Right lobe of liver (tissue), 6 donors: Measurements from ENCODE around the gene SERPINA4. TPM values are rescaled to one million over a fixed set of nuclear protein-coding genes. Genes with fewer than 3 reads are reported as not detected.

ENCODE experiments used
- ATAC-seq, 4 donors: fragments of 200-7000 bp; cut with Tn5 transposase; one replicate each; pipeline ENCODE4 v1.9.1; 2020; ENCODE audit warnings: mild to moderate bottlenecking in 4 of 4, moderate library complexity in 4 of 4
- DNase-seq, 3 donors: peaks; one replicate each; pipeline ENCODE4 v3.0.0-alpha.2; 2020
- H3K27ac ChIP-seq, 3 donors: fragments of 200-600 bp; one replicate each; pipeline ENCODE4 v1.8.0; 2022
- H3K27me3 ChIP-seq, 2 donors: fragments of 200-600 bp; one replicate each; pipeline ENCODE4 v1.8.0; 2022
- H3K36me3 ChIP-seq, 4 donors: fragments of 200-600 bp; sonication (generic) in 1 of 4; one replicate each; pipeline versions ENCODE4 v1.5.1 to v1.8.0; 2017 to 2022; ENCODE audit warnings: control low read depth in 1 of 4
- H3K4me1 ChIP-seq, 4 donors: fragments of 200-600 bp; sonication (generic) in 1 of 4; one replicate each; pipeline versions ENCODE4 v1.5.1 to v1.8.0; 2017 to 2022; ENCODE audit warnings: control low read depth in 1 of 4
- H3K4me3 ChIP-seq, 3 donors: fragments of 200-600 bp; one replicate each; pipeline ENCODE4 v1.8.0; 2022
- H3K9me3 ChIP-seq, 4 donors: fragments of 200-600 bp; sonication (generic) in 1 of 4; one replicate each; pipeline versions ENCODE4 v1.5.1 to v1.8.0; 2017 to 2022; ENCODE audit warnings: control low read depth in 1 of 4
- POLR2A ChIP-seq: fragments of 450-650 bp; IDR thresholded peaks from one replicate; pipeline ENCODE4 v1.6.1; 2017; ENCODE audit warnings: antibody characterized with exemption, mild to moderate bottlenecking
- WGBS: methylation state at CpG from one replicate; pipeline ENCODE4 v1.1.6; 2018; ENCODE audit warnings: low coverage, low lambda C conversion rate; ENCODE audit not compliant: insufficient coverage; ENCODE audit errors: missing lambda C conversion rate; 5-methylcytosine and 5-hydroxymethylcytosine counted together
- intact Hi-C, 2 donors: fragments of 100-400 bp; cut with DNase I; formaldehyde crosslinking; loops; one replicate each; pipeline versions ENCODE4 v1.11.2 to v1.14.1; 2022
- long read RNA-seq: library from polyadenylated mRNA; unstranded; transcript quantifications from one replicate; pipeline ENCODE4 v2.0.0, GENCODE V29; 2019
- total RNA-seq, 6 experiments: library from RNA; depleted of rRNA in 2 of 6; stranded (reverse); fragments of >200 nt in 2 of 6; fragmentation: NEBNext Ultra II Directional in 3 of 6; extraction: Animal tissue kit (Norgen Biotek cat#: 25700) in 3 of 6; gene quantifications; one replicate each; pipeline versions ENCODE4 v1.1.0 to v1.2.4, GENCODE V29; 2016 to 2023
- TF ChIP-seq, protein P1 (sequence below), 4 donors: fragments of 200-600 bp in 3 of 4; fragments of 450-650 bp in 1 of 4; IDR thresholded peaks; one replicate each; pipeline versions ENCODE4 v1.5.1 to v1.8.0; 2016 to 2022; ENCODE audit warnings: antibody characterized with exemption in 4 of 4, mild to moderate bottlenecking in 2 of 4
- donor health status: DM: no; HTN: yes; CAD: no.
- donor health status: DM: no; HTN: no; CAD: no.
- donor health status: DM: no; HTN: no; CAD: no.
- donor health status: DM: no; HTN: yes; CAD: no.
- donor health status: DM: no; HTN: yes; CAD: no.

SERPINA4 gene, protein sequence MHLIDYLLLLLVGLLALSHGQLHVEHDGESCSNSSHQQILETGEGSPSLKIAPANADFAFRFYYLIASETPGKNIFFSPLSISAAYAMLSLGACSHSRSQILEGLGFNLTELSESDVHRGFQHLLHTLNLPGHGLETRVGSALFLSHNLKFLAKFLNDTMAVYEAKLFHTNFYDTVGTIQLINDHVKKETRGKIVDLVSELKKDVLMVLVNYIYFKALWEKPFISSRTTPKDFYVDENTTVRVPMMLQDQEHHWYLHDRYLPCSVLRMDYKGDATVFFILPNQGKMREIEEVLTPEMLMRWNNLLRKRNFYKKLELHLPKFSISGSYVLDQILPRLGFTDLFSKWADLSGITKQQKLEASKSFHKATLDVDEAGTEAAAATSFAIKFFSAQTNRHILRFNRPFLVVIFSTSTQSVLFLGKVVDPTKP
- 100 to 1,000 TPM in 4 of 6 experiments, 10 to 100 TPM in 2; 41.2 to 204 (median 145) TPM for total RNA-seq
- long read RNA-seq, transcript SERPINA4-203 (5 exons, 2,012 nt), result major isoform, 53 of 75 reads
- long read RNA-seq, partial matches to known transcripts, result 15 of 75 reads
- long read RNA-seq, other reads (novel, unspliced or antisense), result 4 of 75 reads

DNA sequence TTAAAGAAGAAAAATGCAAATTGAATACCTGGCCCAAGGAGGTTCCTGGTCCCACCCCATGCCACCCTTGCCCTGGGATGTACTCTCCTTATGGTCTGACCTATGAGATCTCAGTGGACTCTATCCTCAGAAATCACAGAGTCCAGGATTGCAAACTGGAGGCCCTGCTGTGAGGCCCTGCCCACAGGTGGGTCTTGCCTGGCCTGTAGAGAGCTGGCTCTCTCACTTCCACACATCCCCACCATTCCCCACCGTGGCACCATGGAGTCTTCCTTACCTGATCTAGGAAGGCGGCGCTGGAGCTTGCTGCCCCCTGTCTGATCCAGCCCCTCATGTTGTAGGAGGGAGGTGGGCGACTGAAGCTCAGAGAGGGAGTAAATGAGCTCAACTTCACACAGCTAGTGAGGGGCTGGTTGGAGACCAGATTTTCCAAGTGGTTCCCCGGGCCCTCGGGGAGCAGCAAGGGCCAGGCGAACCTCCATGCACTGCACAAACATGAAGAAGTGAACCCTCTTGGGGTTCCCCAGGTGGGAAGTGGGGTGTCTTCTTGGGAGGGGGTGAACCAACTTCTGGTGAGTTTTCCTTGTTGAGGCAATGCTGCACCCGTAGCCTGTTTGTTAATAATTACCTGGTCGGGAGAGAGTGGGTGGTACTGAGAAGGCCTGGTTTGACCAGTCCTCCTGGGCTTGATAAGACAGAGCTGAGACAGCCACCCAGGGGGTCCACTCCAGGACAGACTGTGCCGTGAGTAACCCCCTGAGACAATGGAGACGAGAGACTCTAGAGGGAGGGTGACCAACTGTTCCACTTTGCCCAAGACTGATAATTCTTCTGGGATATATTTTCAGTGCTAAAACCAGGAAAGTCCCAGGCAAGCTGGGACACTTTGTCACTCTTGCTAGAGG, at the start of gene SERPINA4:
Gene SERPINA4, plus strand, starts transcription at position 692 of the 905 bp plus-strand sequence. CDS start 2,041 bp downstream, outside the sequence.
- TF ChIP-seq POLR2A, result peak; percentile 17
- TF ChIP-seq, protein P1, sequence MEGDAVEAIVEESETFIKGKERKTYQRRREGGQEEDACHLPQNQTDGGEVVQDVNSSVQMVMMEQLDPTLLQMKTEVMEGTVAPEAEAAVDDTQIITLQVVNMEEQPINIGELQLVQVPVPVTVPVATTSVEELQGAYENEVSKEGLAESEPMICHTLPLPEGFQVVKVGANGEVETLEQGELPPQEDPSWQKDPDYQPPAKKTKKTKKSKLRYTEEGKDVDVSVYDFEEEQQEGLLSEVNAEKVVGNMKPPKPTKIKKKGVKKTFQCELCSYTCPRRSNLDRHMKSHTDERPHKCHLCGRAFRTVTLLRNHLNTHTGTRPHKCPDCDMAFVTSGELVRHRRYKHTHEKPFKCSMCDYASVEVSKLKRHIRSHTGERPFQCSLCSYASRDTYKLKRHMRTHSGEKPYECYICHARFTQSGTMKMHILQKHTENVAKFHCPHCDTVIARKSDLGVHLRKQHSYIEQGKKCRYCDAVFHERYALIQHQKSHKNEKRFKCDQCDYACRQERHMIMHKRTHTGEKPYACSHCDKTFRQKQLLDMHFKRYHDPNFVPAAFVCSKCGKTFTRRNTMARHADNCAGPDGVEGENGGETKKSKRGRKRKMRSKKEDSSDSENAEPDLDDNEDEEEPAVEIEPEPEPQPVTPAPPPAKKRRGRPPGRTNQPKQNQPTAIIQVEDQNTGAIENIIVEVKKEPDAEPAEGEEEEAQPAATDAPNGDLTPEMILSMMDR (IDR thresholded peaks at IDR 0.05), result no peak
- 23% methylated on average over 2 of the region's 11 CpGs for WGBS
- ATAC-seq (peak; percentile 68 to 77 (median 70)), DNase-seq (peak in 1 of 3 donors; percentile 78)
- H3K36me3 ChIP-seq, result peaks cover 0 to 3% (median 0%) of the 10 kb centered on the region in 4 donors
- peak within 1 kb of the TSS; percentile 22 to 62 (median 58) for H3K4me3 ChIP-seq
- H3K4me1 ChIP-seq, result peaks cover 0 to 59% (median 16%) of the 10 kb centered on the region in 4 donors
- H3K27ac ChIP-seq, result peak within 1 kb of the TSS; percentile 63 to 81 (median 74)
- intact Hi-C loops, result no loop called here
- H3K9me3 ChIP-seq, result no peaks in the 10 kb centered on the region
- H3K27me3 ChIP-seq, result no peaks in the 10 kb centered on the region

- DNase-seq, result no peak
- no peak for ATAC-seq
- intact Hi-C loops, result no loop called here
- TF ChIP-seq POLR2A, result no peak
- TF ChIP-seq, protein P1 (IDR thresholded peaks at IDR 0.05), result no peak
- Histone ChIP-seq H3K4me3 (no peak overlapping the region), H3K4me1 (no peaks in the 10 kb centered on the region), H3K27ac (no peak overlapping the region), H3K9me3 (no peaks in the 10 kb centered on the region), H3K36me3 (no peaks in the 10 kb centered on the region), H3K27me3 (no peaks in the 10 kb centered on the region)
- no CpG with 5 or more reads among the region's 7 CpGs for WGBS
Observed at GRCh38 chr14:94514351-94514750, 46.9 kb upstream of the SERPINA4 start.

GRCh38 chr14:94515426-94515825, 45.8 kb upstream of the SERPINA4 start:
- Histone ChIP-seq H3K4me1 (no peaks in the 10 kb centered on the region), H3K9me3 (no peaks in the 10 kb centered on the region), H3K36me3 (no peaks in the 10 kb centered on the region), H3K27me3 (no peaks in the 10 kb centered on the region), H3K4me3 (no peak overlapping the region), H3K27ac (no peak overlapping the region)
- no peak for TF ChIP-seq POLR2A
- TF ChIP-seq, protein P1 (IDR thresholded peaks at IDR 0.05), result no peak
- WGBS, result 82% methylated on average over 6 of the region's 9 CpGs
- intact Hi-C loops, result no loop called here
- ATAC-seq (no peak), DNase-seq (no peak)

GRCh38 chr14:94515856-94516255, 45.4 kb upstream of the SERPINA4 start:
- Histone ChIP-seq H3K4me3 (no peak overlapping the region), H3K27ac (no peak overlapping the region), H3K36me3 (no peaks in the 10 kb centered on the region), H3K9me3 (no peaks in the 10 kb centered on the region), H3K27me3 (no peaks in the 10 kb centered on the region), H3K4me1 (no peaks in the 10 kb centered on the region)
- 89% methylated on average over 5 of the region's 6 CpGs for WGBS
- no peak for DNase-seq
- no peak for ATAC-seq
- no peak for TF ChIP-seq POLR2A
- TF ChIP-seq, protein P1 (IDR thresholded peaks at IDR 0.05), result no peak
- intact Hi-C loops, result no loop called here
